ENCODE measurements around the gene DMRTC2. TPM values are rescaled to one million over a fixed set of nuclear protein-coding genes. Genes with fewer than 3 reads are reported as not detected.
"Not testable (repeated sequence)": the region's sequence is repeated elsewhere in the genome, so short reads cannot be mapped to it uniquely, and the experiment has no call there.

DMRTC2 gene
- total and polyA plus RNA-seq, 2 donors (not counting 1 experiment from before 2014, with no cell fraction given), result not detected

DNA sequence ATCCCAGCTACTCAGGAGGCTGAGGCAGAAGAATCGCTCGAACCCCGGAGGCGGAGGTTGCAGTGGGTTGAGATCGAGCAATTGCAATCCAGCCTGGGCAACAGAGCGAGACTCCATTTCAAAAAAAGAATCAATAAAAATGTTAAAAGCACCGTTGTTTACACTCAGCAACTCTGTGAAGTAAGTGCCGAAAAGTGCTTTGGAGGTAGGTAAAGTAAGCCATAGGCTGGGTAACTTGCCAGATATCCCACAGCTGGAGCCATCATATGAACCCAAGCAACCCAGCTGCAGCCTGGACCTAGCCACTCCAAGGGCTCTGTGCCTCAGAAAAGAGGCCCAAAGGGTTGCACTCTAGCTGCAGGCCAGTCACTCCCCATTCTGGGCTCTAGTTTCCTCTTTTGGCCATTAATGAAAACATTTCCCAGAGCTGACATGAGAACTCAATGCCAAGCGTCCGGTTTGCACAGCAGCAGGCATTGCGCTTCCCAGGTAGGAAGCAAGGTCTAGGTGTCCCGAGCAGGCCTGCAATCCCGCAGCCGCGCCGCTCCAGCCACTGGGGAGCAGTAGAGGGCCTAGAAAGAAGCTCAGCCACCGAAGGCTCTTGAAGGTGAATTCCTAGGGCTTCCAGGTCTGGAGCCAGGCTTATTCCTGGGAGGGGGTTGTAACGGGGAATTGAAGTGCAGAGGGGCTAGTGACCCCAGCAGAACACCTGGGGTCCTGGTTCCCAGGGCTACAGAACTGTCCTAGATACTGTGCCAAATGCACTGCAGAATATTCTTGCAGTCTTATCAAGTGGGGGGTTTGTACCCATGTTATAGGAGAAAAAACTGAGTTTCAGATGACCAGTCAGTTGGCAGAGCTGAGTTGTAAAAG lies 28.2 kb downstream of the DMRTC2 start:
- Histone ChIP-seq H2AFZ (ENCODE audit: insufficient read depth, low read depth, low read length, poor library complexity, severe bottlenecking) (no peak overlapping the region), H3K9ac (ENCODE audit: low read length) (no peak overlapping the region), H3K4me2 (replicated peaks; ENCODE audit: low read depth, low read length, poor library complexity, severe bottlenecking) (peak overlapping the region; percentile 56), H4K20me1 (ENCODE audit: control insufficient read depth, insufficient read depth, low read length, poor library complexity, severe bottlenecking) (peaks cover 35% of the 10 kb centered on the region), H3K4me1 (ENCODE audit: control insufficient read depth in 2 of 2, insufficient read depth in 2 of 2, low read length in 2 of 2) (peaks cover 68 to 90% of the 10 kb centered on the region in 2 donors), H3K79me2 (ENCODE audit: control insufficient read depth, insufficient read depth, low read length) (peaks cover 46% of the 10 kb centered on the region), H3K9me3 (ENCODE audit: control extremely low read depth in 1 of 3, control insufficient read depth in 2 of 3, insufficient read depth in 1 of 3, low read length in 2 of 3) (no peaks in the 10 kb centered on the region), H3K36me3 (replicated peaks in 1 of 2; ENCODE audit: control extremely low read depth in 1 of 2, control insufficient read depth in 1 of 2, extremely low read depth in 1 of 2, insufficient read depth in 2 of 2, low read length in 1 of 2) (peaks cover 0 to 43% of the 10 kb centered on the region in 2 experiments), H3K27ac (ENCODE audit: low read length in 2 of 2) (peak overlapping the region; percentile 79 to 96), H3K27me3 (replicated peaks in 1 of 4; ENCODE audit: control extremely low read depth in 1 of 4, control insufficient read depth in 3 of 4, insufficient read depth in 4 of 4, low read length in 3 of 4) (no peaks in the 10 kb centered on the region), H3K4me3 (ENCODE audit: control extremely low read depth in 1 of 5, extremely low read depth in 1 of 5, insufficient read depth in 1 of 5, low read depth in 2 of 5, low read length in 4 of 5) (no peak overlapping the region)
- Mint-ChIP-seq H3K27me3 (no peaks in the 10 kb centered on the region), H3K4me1 (peaks cover 70% of the 10 kb centered on the region), H3K4me3 (peak overlapping the region; percentile 52), H3K9me3 (ENCODE audit: insufficient read depth) (no peaks in the 10 kb centered on the region), H3K27ac (peak overlapping the region; percentile 90)
- ATAC-seq (ENCODE audit: low read depth) (no peak), DNase-seq (peak; percentile 80)
- TF ChIP-seq EZH2 (IDR thresholded peaks at IDR 0.05; ENCODE audit: borderline replicate concordance, insufficient read depth, low read depth, low read length, poor library complexity, severe bottlenecking), result no peak
- TF ChIP-seq, protein P1, sequence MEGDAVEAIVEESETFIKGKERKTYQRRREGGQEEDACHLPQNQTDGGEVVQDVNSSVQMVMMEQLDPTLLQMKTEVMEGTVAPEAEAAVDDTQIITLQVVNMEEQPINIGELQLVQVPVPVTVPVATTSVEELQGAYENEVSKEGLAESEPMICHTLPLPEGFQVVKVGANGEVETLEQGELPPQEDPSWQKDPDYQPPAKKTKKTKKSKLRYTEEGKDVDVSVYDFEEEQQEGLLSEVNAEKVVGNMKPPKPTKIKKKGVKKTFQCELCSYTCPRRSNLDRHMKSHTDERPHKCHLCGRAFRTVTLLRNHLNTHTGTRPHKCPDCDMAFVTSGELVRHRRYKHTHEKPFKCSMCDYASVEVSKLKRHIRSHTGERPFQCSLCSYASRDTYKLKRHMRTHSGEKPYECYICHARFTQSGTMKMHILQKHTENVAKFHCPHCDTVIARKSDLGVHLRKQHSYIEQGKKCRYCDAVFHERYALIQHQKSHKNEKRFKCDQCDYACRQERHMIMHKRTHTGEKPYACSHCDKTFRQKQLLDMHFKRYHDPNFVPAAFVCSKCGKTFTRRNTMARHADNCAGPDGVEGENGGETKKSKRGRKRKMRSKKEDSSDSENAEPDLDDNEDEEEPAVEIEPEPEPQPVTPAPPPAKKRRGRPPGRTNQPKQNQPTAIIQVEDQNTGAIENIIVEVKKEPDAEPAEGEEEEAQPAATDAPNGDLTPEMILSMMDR (IDR thresholded peaks at IDR 0.05), result peak; percentile 82
- ChIA-PET CTCF (interaction anchor here (0.7 to 17.0 kb wide), 24 partner anchors 9 to 162 kb away, joined by 3 to 331 read pairs (median 6); partner anchors contain the start of genes RABAC1 and RPS19), POLR2A (interaction anchor here (0.5 to 6.6 kb wide), 10 partner anchors 10 to 610 kb away, joined by 4 to 94 read pairs (median 12); partner anchors contain the start of genes ARHGEF1, RABAC1 and RPS19)
- intact Hi-C loops (cut with micrococcal nuclease), result loop anchor here (1.0 to 10.0 kb wide), 5 partner anchors 14 to 608 kb away; partner anchors contain the start of gene HNRNPUL1
- WGBS (ENCODE audit: insufficient coverage), result 39% methylated on average over 15 of the region's 18 CpGs

- POLR2A ChIA-PET, result interaction anchor here (0.6 to 6.6 kb wide), 12 partner anchors 7 to 623 kb away, joined by 4 to 94 read pairs (median 8); partner anchors contain the start of genes ARHGEF1, RABAC1 and RPS19
- Histone ChIP-seq H3K36me3 (replicated peaks in 1 of 2; ENCODE audit: control extremely low read depth in 1 of 2, control insufficient read depth in 1 of 2, extremely low read depth in 1 of 2, insufficient read depth in 2 of 2, low read length in 1 of 2) (peaks cover 0 to 44% of the 10 kb centered on the region in 2 experiments), H3K79me2 (ENCODE audit: control insufficient read depth, insufficient read depth, low read length) (peaks cover 63% of the 10 kb centered on the region), H4K20me1 (ENCODE audit: control insufficient read depth, insufficient read depth, low read length, poor library complexity, severe bottlenecking) (peaks cover 37% of the 10 kb centered on the region), H3K9ac (ENCODE audit: low read length) (peak overlapping the region; percentile 92), H3K4me2 (replicated peaks; ENCODE audit: low read depth, low read length, poor library complexity, severe bottlenecking) (peak overlapping the region; percentile 84), H3K4me3 (ENCODE audit: control extremely low read depth in 1 of 5, extremely low read depth in 1 of 5, insufficient read depth in 1 of 5, low read depth in 2 of 5, low read length in 4 of 5) (peak overlapping the region in 4 of 5 experiments; percentile 35 to 100 (median 70)), H3K4me1 (ENCODE audit: control insufficient read depth in 2 of 2, insufficient read depth in 2 of 2, low read length in 2 of 2) (peaks cover 76 to 91% of the 10 kb centered on the region in 2 donors), H3K27ac (ENCODE audit: low read length in 2 of 2) (peak overlapping the region; percentile 96 to 98)
- Mint-ChIP-seq H3K27ac (peak overlapping the region; percentile 99), H3K4me1 (peaks cover 78% of the 10 kb centered on the region), H3K4me3 (peak overlapping the region; percentile 97)
- H3K27me3 ChIP-seq (replicated peaks in 1 of 4; ENCODE audit: control extremely low read depth in 1 of 4, control insufficient read depth in 3 of 4, insufficient read depth in 4 of 4, low read length in 3 of 4); H3K9me3 ChIP-seq (ENCODE audit: control extremely low read depth in 1 of 3, control insufficient read depth in 2 of 3, insufficient read depth in 1 of 3, low read length in 2 of 3); H3K9me3 Mint-ChIP-seq (ENCODE audit: insufficient read depth); DNase-seq; ATAC-seq (ENCODE audit: low read depth); H2AFZ ChIP-seq (ENCODE audit: insufficient read depth, low read depth, low read length, poor library complexity, severe bottlenecking); H3K27me3 Mint-ChIP-seq: not testable (repeated sequence)
- intact Hi-C loops (cut with micrococcal nuclease), result loop anchor here (1.0 to 10.0 kb wide), 4 partner anchors 8 to 611 kb away; partner anchors contain the start of genes HNRNPUL1 and RPS19
- CTCF ChIA-PET, result interaction anchor here (0.9 to 17.0 kb wide), 9 partner anchors 9 to 82 kb away, joined by 3 to 331 read pairs (median 7); partner anchors contain the start of genes RABAC1 and RPS19
- WGBS (ENCODE audit: insufficient coverage), result 40% methylated on average over 1 of the region's 3 CpGs
Observed at GRCh38 chr19:41875973-41876372, 31.1 kb downstream of the DMRTC2 start.
